Upper lobe of left lung (tissue), 6 donors: ENCODE data around the gene PCSK1N. TPM values are rescaled to one million over a fixed set of nuclear protein-coding genes. Genes with fewer than 3 reads are reported as not detected.

Source experiments
- ATAC-seq, 2 donors: fragments of 200-7000 bp; cut with Tn5 transposase; one replicate each; pipeline ENCODE4 v1.9.1; 2022; ENCODE audit warnings: mild to moderate bottlenecking in 2 of 2, moderate library complexity in 2 of 2; ENCODE audit not compliant: low FRiP score in 2 of 2
- DNase-seq, 2 donors: peaks; one replicate each; pipeline ENCODE4 v3.0.0-alpha.2; 2019 to 2020
- H3K27ac ChIP-seq, 4 donors: fragments of 200-600 bp; sonication (generic); one replicate each; pipeline ENCODE4 v1.5.1; 2016 to 2019
- H3K27me3 ChIP-seq, 4 donors: fragments of 200-600 bp; sonication (generic); one replicate each; pipeline ENCODE4 v1.5.1; 2017 to 2019
- H3K36me3 ChIP-seq, 4 donors: fragments of 200-600 bp; sonication (generic); one replicate each; pipeline ENCODE4 v1.5.1; 2016 to 2019
- H3K4me1 ChIP-seq, 4 donors: fragments of 200-600 bp; sonication (generic); one replicate each; pipeline ENCODE4 v1.5.1; 2018 to 2019
- H3K4me3 ChIP-seq, 4 donors: fragments of 200-600 bp; sonication (generic); one replicate each; pipeline ENCODE4 v1.5.1; 2017 to 2019; ENCODE audit warnings: mild to moderate bottlenecking in 2 of 4, moderate library complexity in 1 of 4
- H3K9me3 ChIP-seq, 4 donors: fragments of 200-600 bp; sonication (generic); one replicate each; pipeline ENCODE4 v1.5.1; 2018 to 2019
- EP300 ChIP-seq, 4 donors: sonication (generic); formaldehyde crosslinking; IDR thresholded peaks; one replicate each; pipeline ENCODE4 v1.5.1; 2017; ENCODE audit warnings: antibody characterized with exemption in 4 of 4, control low read depth in 2 of 4
- POLR2A ChIP-seq, 4 donors: fragments of 450-650 bp; IDR thresholded peaks; one replicate each; pipeline ENCODE4 v1.5.1; 2016 to 2017; ENCODE audit warnings: antibody characterized with exemption in 4 of 4, mild to moderate bottlenecking in 2 of 4
- POLR2AphosphoS5 ChIP-seq, 2 donors: sonication (generic); formaldehyde crosslinking; IDR thresholded peaks; one replicate each; pipeline ENCODE4 v1.5.1; 2017; ENCODE audit warnings: antibody characterized with exemption in 2 of 2
- WGBS, 2 donors: methylation state at CpG; one replicate each; pipeline ENCODE4 v1.1.5; 2017 to 2018; 5-methylcytosine and 5-hydroxymethylcytosine counted together
- total RNA-seq, 6 donors: library from RNA; depleted of rRNA in 4 of 6; stranded (reverse); fragments of >200 nt in 4 of 6; gene quantifications; one replicate each; pipeline versions ENCODE4 v1.1.0 to v1.2.1, GENCODE V29; 2016 to 2021
- TF ChIP-seq, protein P1 (sequence below), 6 experiments: fragments of 450-650 bp in 4 of 6; fragments of 200-600 bp in 2 of 6; sonication (generic) in 2 of 6; IDR thresholded peaks; one replicate each; pipeline ENCODE4 v1.5.1; 2016 to 2019; ENCODE audit warnings: antibody characterized with exemption in 6 of 6
- donor health status: DM: no; HTN: no; CAD: no; lungs with moderate emphysema.
- donor health status: DM: no; HTN: yes; CAD: no; lungs with severe emphysema.

PCSK1N gene
- total RNA-seq, 6 donors from 2014 or later, result 1.0 to 7.5 (median 2.3) TPM

DNA sequence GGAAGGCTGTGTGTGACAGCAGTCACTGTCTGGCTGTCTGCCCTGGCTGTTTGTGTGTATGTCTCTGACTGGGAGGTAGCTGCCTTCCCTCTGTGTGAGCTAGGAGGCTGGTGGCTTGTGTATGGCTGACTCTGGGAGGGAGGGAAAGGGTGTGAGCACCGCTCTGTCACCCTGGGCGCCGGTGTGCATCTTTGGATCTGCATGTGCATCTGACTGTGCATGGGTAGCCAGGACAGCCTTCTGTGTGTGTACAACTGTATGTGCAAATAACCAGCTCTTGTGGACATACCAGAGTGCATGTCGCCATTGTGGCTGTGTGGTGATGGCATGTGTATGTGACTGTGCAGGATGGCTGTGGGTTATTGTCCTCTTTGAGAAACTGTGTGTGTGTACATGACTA lies 16.5 kb downstream of the PCSK1N start:
- no peak overlapping the region for H3K4me3 ChIP-seq
- WGBS, 2 donors, result 85% methylated on average over 4 of the region's 4 CpGs; no CpG with 5 or more reads in 1 of the 2 donors
- no peak overlapping the region for H3K27ac ChIP-seq
- DNase-seq (no peak), ATAC-seq (no peak)
- no peaks in the 10 kb centered on the region for H3K27me3 ChIP-seq
- H3K9me3 ChIP-seq, result no peaks in the 10 kb centered on the region
- TF ChIP-seq, protein P1, sequence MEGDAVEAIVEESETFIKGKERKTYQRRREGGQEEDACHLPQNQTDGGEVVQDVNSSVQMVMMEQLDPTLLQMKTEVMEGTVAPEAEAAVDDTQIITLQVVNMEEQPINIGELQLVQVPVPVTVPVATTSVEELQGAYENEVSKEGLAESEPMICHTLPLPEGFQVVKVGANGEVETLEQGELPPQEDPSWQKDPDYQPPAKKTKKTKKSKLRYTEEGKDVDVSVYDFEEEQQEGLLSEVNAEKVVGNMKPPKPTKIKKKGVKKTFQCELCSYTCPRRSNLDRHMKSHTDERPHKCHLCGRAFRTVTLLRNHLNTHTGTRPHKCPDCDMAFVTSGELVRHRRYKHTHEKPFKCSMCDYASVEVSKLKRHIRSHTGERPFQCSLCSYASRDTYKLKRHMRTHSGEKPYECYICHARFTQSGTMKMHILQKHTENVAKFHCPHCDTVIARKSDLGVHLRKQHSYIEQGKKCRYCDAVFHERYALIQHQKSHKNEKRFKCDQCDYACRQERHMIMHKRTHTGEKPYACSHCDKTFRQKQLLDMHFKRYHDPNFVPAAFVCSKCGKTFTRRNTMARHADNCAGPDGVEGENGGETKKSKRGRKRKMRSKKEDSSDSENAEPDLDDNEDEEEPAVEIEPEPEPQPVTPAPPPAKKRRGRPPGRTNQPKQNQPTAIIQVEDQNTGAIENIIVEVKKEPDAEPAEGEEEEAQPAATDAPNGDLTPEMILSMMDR (IDR thresholded peaks at IDR 0.05), result no peak
- H3K4me1 ChIP-seq, result no peaks in the 10 kb centered on the region
- peaks cover 0 to 44% (median 21%) of the 10 kb centered on the region in 4 donors for H3K36me3 ChIP-seq

DNA sequence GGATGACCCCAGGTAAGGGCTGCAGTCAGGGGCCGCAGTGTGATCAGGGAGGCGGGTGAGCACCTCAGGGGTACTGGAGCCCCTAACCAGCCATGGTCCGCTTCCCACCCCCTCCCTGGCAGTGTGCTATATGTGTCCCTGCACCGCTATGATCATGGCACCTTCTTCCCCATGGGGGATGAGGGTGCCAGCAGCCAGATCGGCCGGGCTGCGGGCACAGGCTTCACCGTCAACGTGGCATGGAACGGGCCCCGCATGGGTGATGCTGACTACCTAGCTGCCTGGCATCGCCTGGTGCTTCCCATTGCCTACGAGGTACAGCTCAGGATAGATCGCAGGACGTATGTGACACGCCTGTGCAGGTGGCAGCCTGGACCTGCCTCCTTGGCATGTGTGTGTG lies 17.3 kb downstream of the PCSK1N start:
- no peaks in the 10 kb centered on the region for H3K9me3 ChIP-seq
- TF ChIP-seq POLR2A (IDR thresholded peaks at IDR 0.05) (no peak), EP300 (IDR thresholded peaks at IDR 0.05) (no peak), POLR2AphosphoS5 (IDR thresholded peaks at IDR 0.05) (no peak)
- TF ChIP-seq, protein P1 (IDR thresholded peaks at IDR 0.05), result no peak
- WGBS, 2 donors, result 67 to 82% methylated on average over 3 to 16 of the region's 16 CpGs
- no peak overlapping the region for H3K4me3 ChIP-seq
- H3K4me1 ChIP-seq, result no peaks in the 10 kb centered on the region
- peaks cover 0 to 41% (median 21%) of the 10 kb centered on the region in 4 donors for H3K36me3 ChIP-seq
- H3K27me3 ChIP-seq, result no peaks in the 10 kb centered on the region
- H3K27ac ChIP-seq, result no peak overlapping the region
- DNase-seq, result no peak
- no peak for ATAC-seq

DNA sequence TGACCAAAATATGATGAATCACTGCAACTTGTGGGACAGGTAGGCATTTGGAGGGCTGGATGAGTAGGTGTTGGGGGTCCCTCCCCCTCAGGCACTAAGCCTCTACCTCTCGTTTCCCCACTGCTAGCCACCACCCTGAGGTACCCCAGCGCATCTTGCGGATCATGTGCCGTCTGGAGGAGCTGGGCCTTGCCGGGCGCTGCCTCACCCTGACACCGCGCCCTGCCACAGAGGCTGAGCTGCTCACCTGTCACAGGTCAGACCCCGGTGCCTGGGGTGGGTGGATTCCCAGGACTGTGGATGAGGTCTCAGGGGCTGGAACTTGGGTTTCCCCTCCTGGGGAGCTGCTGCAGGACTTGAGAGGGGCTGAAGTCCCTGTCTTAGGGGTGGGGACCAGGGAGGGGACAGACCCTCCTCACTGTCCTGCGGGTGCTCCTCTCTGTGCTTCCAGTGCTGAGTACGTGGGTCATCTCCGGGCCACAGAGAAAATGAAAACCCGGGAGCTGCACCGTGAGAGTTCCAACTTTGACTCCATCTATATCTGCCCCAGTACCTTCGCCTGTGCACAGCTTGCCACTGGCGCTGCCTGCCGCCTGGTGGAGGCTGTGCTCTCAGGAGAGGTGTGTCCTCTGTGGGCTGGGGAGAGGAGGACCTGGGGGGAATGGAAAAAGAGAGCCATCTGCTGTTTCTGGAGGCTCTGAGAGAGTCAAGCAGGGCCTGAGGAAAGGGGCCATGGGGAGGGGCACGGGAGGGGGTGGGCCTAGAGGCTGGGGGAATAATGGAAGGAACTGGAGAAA lies 19.2 kb downstream of the PCSK1N start:
- no peak for ATAC-seq
- Histone ChIP-seq H3K4me1 (no peaks in the 10 kb centered on the region), H3K27ac (no peak overlapping the region), H3K9me3 (no peaks in the 10 kb centered on the region), H3K36me3 (peaks cover 0 to 45% (median 15%) of the 10 kb centered on the region in 4 donors), H3K4me3 (no peak overlapping the region), H3K27me3 (no peaks in the 10 kb centered on the region)
- TF ChIP-seq POLR2AphosphoS5 (IDR thresholded peaks at IDR 0.05), result no peak
- TF ChIP-seq, protein P1 (IDR thresholded peaks at IDR 0.05), result no peak
- no peak for TF ChIP-seq POLR2A (IDR thresholded peaks at IDR 0.05)
- no peak for TF ChIP-seq EP300 (IDR thresholded peaks at IDR 0.05)
- WGBS, 2 donors, result 92 to 95% methylated on average over 3 to 18 of the region's 18 CpGs
- no peak for DNase-seq

DNA sequence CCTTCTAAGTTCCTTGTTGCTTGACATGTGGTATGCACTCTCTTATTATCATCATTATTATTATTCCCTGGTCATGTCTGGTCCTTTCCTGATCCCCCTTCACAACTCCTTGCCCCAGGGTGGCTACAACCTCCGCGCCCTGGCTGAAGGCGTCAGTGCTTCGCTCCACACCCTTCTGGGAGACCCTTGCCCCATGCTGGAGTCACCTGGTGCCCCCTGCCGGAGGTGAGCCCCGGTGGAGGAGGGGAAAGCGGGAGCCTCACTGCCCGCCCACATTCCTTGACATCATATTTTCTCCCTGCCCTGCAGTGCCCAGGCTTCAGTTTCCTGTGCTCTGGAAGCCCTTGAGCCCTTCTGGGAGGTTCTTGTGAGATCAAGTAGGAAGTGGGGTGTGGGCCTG lies 20.1 kb downstream of the PCSK1N start:
- TF ChIP-seq POLR2A (IDR thresholded peaks at IDR 0.05) (no peak), EP300 (IDR thresholded peaks at IDR 0.05) (no peak), POLR2AphosphoS5 (IDR thresholded peaks at IDR 0.05) (no peak)
- TF ChIP-seq, protein P1 (IDR thresholded peaks at IDR 0.05), result no peak
- ATAC-seq, result no peak
- no peak overlapping the region for H3K27ac ChIP-seq
- no peak overlapping the region for H3K4me3 ChIP-seq
- 83% methylated on average over 6 to 8 of the region's 8 CpGs for WGBS, 2 donors
- peaks cover 0 to 44% (median 13%) of the 10 kb centered on the region in 4 donors for H3K36me3 ChIP-seq
- no peaks in the 10 kb centered on the region for H3K27me3 ChIP-seq
- H3K4me1 ChIP-seq, result no peaks in the 10 kb centered on the region
- no peaks in the 10 kb centered on the region for H3K9me3 ChIP-seq
- DNase-seq, result no peak

DNA sequence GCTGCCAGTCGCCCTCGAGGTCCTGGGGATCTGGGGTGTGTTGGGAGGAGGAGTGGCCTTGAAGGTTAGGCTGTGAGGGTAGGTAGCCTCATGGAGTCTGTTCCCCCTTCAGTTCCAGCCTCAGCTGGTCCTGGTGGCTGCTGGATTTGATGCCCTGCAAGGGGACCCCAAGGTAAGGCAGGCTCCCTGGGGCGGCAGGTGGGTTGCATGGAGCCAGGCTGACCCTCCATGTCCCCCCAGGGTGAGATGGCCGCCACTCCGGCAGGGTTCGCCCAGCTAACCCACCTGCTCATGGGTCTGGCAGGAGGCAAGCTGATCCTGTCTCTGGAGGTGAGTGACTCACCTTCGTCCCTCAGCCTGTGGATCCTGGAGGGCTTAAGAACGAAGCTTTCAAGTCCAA lies 20.7 kb downstream of the PCSK1N start:
- Histone ChIP-seq H3K4me1 (no peaks in the 10 kb centered on the region), H3K36me3 (peaks cover 0 to 44% (median 13%) of the 10 kb centered on the region in 4 donors), H3K27ac (no peak overlapping the region), H3K9me3 (no peaks in the 10 kb centered on the region), H3K4me3 (no peak overlapping the region), H3K27me3 (no peaks in the 10 kb centered on the region)
- ATAC-seq (no peak), DNase-seq (no peak)
- 89 to 100% methylated on average over 1 to 8 of the region's 8 CpGs for WGBS, 2 donors
- TF ChIP-seq EP300 (IDR thresholded peaks at IDR 0.05) (no peak), POLR2A (IDR thresholded peaks at IDR 0.05) (no peak), POLR2AphosphoS5 (IDR thresholded peaks at IDR 0.05) (no peak)
- TF ChIP-seq, protein P1 (IDR thresholded peaks at IDR 0.05), result no peak
